GM20000 (cell line): Measurements from ENCODE around the gene LCE6A.
A peak's percentile ranks its signal among the peaks of the same experiment; 100 is the strongest.

Experiments
- DNase-seq: peaks from one replicate; pipeline ENCODE4 v3.0.0; 2012; ENCODE audit warnings: low spot score
- TF ChIP-seq, protein P1 (sequence below): IDR thresholded peaks from 2 replicates; pipeline ENCODE4 v1.5.1; 2012; ENCODE audit warnings: mild to moderate bottlenecking, control low read depth; ENCODE audit errors: extremely low read depth, missing control alignments

Gene LCE6A

DNA sequence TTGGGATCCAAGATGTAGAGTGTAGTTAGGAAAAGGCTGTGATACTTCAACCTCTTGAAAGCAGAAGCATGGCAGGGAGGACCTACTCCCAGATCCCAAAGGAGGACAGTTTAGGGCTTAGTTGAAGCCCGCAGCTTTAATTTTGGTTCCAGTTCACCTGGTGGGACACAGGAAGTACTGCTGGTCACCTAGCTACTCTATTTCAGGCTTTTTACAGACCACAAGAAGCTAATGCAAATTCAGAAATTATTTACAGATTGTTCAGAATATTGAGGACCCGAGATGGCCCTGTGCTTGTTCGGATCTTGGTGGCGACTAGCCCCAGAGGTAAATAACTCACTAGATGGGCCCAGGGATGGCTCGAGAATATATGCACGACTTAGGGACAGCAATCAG, 29.1 kb downstream of the LCE6A start:
- DNase-seq = no peak
- TF ChIP-seq, protein P1, sequence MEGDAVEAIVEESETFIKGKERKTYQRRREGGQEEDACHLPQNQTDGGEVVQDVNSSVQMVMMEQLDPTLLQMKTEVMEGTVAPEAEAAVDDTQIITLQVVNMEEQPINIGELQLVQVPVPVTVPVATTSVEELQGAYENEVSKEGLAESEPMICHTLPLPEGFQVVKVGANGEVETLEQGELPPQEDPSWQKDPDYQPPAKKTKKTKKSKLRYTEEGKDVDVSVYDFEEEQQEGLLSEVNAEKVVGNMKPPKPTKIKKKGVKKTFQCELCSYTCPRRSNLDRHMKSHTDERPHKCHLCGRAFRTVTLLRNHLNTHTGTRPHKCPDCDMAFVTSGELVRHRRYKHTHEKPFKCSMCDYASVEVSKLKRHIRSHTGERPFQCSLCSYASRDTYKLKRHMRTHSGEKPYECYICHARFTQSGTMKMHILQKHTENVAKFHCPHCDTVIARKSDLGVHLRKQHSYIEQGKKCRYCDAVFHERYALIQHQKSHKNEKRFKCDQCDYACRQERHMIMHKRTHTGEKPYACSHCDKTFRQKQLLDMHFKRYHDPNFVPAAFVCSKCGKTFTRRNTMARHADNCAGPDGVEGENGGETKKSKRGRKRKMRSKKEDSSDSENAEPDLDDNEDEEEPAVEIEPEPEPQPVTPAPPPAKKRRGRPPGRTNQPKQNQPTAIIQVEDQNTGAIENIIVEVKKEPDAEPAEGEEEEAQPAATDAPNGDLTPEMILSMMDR = no peak

DNA sequence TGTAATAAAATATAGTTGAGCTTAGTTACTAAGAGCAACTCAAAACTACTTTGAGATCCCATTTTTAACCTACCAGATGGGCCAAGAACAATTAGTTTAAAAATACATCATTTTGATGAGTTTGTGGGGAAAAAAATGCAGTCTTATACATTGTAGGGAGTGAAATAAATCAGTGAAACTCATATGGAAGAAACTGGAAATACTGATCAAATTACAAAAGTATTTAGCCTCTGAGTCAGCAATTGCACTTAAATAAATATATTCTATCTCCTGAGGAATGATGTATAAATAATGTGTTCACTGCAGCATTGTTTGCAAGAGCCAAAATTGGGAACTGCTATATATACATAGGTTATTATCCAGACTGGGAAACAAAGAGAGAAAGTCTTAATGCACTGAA, 30.8 kb downstream of the LCE6A start:
- TF ChIP-seq, protein P1 = no peak
- no peak for DNase-seq

DNA sequence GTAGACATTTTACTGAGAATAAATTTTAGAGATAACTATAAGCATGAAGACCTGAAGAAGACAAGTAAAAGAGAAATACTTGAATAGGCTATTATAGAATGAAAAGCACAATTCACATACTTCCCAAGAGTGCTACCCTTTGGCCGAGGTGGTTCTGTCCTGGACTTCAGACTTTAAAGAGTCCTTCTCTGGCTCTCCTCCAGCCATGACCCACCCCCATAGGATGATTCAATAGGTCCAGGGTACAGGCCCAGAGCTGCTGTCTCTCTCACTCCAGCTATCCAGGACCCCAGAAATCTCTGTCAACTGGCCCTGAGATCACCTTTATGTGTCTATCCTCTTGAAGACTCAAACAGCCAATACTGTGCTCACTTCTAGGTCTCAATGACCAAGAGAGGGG, 34.2 kb downstream of the LCE6A start:
- no peak for DNase-seq

DNA sequence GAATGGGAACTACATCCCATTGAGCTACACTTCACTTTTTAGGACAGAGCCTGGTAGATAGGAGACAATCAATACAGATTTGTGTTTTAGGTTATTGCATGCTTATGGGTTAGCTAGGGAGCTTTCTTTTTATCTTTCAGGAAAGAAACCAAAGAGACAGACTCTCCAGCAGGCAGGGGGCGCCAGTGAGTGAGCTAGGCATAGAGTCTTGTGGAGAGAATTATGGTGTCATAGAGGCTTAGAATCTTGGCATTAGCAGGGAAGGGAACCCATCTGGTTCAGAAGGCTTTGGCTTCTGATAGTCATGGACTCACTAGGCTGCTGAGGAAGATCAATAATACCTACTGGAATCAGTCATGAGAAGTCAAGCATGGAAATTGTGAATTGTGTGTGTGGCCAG, 35.4 kb downstream of the LCE6A start, which contains the start of gene SMCP:
Gene SMCP, plus strand, starts transcription at position 281 of the 400 bp plus-strand sequence. CDS start 6,101 bp downstream, outside the sequence.
- TF ChIP-seq, protein P1 = no peak

More for the DNA sequence above, 34.2 kb downstream of the LCE6A start:
- TF ChIP-seq, protein P1 = no peak

DNA sequence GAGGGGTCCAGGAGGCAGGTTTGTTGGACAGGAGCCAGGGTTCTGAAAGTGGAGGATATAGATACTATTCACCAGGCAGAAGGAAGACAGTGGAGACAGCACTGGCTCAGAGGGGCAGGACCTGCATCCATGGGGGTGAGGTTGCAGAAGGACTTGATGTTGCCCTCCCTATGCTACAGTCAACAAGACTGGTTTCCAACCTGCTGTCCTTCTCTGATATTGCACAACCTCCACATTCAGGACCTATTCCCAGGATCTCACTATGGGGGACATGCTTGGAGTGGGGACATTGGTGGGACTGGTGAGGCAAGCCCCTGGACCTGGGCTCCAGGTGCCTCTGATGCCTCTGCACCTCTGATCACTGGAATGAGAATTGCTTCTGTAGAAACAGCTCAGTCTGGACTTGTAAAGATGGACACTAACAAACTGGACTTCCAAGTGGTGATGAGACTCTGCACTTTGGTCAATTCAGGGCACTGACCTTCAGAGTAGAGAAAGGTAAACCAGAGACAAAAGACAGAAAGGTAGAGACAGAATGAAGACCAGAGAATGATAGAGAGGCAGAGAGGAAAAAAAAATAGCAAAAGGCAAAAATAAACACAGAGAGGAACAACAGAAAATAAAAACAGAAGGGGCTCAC, 37.0 kb downstream of the LCE6A start:
- TF ChIP-seq, protein P1 = no peak
- no peak for DNase-seq

More for the DNA sequence above, 35.4 kb downstream of the LCE6A start, which contains the start of gene SMCP:
- no peak for DNase-seq

DNA sequence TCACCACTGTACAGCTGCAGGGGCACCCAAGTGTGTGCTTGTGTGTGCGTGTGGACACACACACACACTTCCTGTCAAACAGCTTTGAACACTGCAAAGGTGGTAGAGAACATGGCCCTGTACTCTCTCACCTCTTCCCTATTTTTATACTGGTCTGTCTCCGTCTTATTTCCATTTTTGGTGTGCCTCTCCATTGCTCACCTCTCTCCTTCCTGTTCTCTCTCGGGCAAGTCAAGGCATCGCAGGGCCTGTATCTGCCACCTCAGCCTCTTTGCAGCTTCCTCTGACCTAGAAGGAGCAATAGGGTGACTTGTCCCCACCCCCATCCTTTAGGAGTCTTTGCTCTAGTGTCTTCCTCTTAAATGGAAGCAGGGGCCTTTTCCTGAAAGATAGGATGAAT, 37.7 kb downstream of the LCE6A start:
- no peak for DNase-seq

DNA sequence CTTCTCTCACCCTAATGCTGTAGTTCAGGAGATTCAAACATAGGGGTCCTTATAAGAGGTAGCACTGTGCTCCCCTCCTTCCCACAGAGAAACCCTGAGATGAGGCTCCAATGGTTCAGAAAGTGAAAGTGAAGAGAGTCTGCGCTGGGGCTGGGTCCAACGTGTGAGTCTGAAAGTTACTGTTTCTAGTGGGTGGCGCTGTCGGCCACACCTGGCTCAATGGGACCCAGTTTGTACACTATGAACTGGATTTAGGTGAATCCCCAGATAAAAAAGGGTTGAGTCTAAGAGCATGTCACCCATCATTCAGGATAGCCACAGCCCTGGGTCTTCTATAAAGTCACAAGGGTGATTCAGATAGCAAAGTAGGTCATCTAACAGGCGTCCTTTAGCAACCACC, 38.3 kb downstream of the LCE6A start:
- peak; percentile 38 for DNase-seq
- TF ChIP-seq, protein P1 = no peak

More for the DNA sequence above, 37.7 kb downstream of the LCE6A start:
- TF ChIP-seq, protein P1 = no peak
